Kasumi-1 (cell line): ENCODE data around the gene ZKSCAN3.
"Not testable (repeated sequence)": the region's sequence is repeated elsewhere in the genome, so short reads cannot be mapped to it uniquely, and the experiment has no call there.

Source experiments
- DNase-seq, 2 experiments: peaks; one replicate each; lab custom pipeline; 2025; lab: John Stamatoyannopoulos, UW

The ZKSCAN3 gene

DNA sequence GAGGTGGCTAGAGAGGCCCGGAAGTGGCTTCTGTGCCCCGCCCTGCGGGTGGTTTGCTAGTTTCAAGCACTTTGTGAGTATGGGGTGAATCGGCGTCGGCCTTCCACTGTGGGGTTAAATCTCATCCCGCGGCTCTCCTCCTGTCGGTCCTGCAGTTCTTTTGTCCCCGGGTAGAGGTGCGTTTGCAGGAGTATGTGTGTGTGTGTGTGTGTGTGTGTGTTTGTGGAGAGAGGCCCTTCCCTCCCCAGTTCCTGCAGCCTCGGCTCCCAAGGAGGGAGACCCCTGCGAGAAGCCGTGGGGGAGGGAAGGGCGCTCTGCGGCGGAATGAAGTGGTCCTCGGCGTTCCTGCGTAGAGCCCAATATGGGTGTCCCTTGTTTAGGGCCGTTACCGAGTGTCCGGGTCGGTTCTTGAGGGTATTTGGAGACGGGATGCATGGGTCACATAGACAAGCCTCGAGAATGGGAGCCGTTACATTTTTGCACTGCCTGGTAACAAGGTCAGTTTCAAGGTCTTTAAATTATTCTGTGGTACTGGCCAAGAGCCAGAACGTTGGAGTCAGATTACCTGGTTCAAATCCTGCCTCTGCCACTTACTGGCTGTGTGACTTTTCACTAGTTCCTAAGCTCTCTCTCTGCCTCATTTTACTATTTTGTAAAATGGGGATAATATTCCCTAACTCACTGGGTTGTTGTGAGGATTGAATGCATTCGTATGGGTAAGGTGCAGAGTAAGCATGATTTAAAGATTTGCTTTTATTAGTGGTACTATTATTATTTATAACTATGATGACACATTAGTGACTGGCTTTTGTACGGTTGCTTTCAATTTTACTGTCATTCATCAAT lies at the start of gene ZKSCAN3:
ZKSCAN3 (plus strand) TSS at position 56 of the 846 bp plus-strand sequence. CDS start 9,640 bp downstream, outside the sequence.
- DNase-seq, result peak; percentile 90 to 91

DNA sequence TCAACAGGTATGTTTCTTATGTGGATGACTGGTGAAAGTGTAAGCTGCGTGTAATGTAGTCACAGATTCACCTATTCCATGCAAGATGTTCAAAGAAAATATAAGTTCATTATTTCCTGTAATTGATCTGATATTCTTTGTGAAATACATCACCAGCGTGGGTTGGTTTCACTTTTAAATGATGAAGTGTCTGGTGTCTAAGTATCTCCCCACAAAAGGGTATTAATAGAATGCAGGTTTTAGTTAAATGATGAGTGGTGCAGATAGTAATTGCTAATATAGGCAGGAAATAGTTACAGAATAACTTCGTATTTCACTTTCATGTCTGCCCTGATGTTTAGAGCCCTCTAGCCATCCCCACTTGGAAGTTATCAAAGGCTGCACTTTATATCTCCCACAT lies 46.2 kb upstream of the ZKSCAN3 start:
- no peak for DNase-seq

DNA sequence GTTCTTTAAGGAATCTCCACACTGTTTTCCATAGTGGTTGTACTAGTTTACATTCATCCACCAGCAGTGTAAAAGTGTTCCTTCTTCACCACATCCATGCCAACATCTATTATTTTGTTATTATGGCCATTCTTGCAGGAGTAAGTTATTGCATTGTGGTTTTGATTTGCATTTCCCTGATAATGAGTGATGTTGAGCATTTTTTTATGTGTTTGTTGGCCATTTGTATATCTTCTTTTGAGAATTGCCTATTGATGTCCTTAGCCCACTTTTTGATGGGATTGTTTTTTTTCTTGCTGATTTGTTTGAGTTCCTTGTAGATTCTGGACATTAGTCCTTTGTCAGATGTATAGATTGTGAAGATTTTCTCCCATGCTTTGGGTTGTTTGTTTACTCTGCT lies 43.4 kb upstream of the ZKSCAN3 start:
- not testable (repeated sequence) for DNase-seq

DNA sequence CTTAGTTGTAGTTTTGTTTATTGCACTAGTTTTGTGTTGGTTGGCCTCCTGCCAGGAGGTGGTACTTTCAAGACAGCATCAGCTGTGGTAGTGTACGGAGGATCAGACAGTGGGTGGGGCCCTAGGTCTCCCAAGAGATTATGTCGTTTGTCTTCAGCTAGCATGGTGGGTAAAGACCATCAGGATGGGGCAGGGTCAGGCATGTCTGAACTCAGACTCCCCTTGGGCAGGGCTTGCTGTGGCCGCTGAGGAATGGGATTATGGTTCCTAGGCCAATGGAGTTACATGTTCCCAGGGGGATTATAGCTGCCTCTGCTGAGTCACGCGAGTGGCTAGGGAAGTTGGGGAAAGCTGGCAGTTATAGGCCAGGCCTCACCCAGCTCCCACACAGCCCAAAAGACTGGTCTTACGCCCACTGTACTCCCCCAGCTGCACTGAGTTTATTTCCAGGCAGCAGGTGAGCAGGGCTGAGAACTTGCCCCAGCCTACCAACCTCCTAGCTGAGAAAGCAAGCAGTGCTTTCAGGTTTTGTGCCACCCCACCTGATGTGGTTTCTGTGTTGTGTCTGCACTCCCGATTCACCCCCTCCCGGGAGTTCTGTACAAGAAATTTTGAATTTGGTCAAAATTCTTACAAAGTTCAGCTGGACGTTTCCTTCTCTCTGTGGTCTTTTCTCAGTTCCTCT lies 38.5 kb upstream of the ZKSCAN3 start:
- DNase-seq, result no peak

DNA sequence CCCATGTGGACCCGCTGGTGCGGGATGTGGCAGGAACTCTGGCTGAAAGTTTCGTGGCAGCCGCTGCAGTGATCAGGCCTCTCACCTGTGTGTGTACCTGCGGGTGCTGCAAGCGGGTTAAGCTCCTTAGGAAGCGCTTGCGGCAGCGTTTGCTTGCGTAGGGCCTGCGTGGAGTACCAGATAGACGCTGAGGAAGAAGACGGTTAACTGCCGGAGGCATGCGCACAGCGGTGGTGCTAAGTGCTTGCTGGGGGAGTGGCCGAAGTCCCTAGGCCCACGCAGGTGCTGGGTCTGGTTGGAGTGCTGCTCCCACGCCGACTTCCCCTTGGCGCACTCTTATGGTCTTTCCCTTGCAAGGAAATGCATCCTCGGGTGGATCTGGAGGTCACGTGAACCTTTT lies 36.8 kb upstream of the ZKSCAN3 start:
- no peak for DNase-seq

DNA sequence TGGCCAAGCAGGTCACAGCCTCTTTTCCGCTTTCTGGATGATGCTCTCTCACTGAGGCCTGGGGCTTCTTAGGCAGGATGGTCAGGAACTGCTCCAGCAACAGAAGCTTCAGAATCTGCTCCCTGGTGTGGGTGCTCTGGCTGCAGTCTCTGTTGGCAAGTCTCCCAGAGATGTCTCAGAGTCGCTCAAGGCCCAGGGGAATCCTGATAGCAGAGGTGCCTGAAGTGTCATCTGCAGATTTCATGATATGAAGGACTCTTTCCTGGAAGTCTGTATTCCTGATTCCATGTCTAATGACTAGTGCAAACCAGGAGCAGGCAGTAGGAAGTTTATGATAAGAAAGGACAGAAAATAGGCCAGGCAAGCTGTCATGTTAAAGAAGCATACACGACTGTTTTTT lies 34.1 kb upstream of the ZKSCAN3 start:
- DNase-seq, result no peak

DNA sequence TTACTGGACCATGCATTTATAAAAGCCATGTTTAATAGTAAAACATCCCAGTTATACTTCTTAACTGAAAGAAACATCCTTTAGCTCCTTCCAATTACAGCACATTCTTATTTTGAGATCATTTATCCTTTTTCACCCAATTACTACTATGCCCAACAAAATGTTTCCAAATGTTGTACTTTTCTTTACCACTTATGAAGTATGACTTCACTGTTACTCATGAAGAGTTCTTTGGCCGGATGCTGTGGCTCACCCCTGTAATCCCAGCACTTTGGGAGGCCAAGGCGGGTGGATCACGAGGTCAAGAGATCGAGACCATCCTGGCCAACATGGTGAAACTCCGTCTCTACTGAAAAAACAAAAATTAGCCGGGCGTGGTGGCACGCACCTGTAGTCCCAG lies 31.9 kb upstream of the ZKSCAN3 start:
- not testable (repeated sequence) for DNase-seq

DNA sequence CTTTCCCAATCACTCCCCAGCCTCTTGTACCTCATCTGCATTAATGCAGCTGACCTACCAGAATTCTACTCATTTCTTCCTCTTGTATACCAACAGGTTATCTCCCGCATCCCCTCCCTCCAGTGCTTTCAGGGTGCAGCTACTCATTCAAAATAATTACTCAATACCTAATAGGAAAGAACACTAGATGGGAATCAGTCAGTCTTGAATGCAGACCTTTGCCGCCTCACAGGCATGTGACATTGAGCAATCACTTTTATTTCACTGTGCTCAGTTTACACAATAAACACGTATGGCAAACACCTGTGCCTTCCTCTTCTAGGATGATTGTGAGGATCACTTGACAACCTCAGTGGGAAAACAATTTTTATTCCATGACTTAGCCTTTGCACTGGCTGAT lies 27.1 kb upstream of the ZKSCAN3 start:
- no peak for DNase-seq

DNA sequence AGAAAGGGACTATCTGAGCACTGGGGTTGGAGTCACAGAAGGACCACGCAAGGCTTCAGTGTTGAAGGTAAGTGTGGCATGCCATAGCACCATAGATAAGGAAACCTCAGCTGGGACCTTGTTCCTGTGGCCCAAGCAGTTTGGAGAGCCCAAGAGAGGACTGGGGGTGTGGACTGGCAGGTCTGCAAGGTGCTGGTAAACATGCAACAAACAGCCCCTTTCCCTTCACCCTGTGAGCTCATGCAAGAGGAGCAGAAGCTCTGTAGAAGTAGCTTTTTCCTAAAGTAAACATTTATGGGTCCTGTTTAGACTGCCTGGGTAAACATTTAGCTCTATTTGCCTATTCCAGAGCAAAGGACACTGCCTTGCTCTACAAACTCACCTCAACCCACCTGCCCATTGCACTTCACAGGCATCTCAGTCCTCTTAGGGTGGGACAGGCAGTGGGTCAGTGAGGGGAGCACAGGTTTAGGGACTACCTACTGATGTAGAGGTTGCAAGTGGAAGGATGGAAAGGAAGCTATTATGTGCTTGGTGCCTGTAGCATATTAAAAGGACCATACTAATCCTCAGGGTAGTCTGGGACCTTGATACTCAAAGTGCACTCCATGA lies 25.8 kb upstream of the ZKSCAN3 start:
- no peak for DNase-seq

DNA sequence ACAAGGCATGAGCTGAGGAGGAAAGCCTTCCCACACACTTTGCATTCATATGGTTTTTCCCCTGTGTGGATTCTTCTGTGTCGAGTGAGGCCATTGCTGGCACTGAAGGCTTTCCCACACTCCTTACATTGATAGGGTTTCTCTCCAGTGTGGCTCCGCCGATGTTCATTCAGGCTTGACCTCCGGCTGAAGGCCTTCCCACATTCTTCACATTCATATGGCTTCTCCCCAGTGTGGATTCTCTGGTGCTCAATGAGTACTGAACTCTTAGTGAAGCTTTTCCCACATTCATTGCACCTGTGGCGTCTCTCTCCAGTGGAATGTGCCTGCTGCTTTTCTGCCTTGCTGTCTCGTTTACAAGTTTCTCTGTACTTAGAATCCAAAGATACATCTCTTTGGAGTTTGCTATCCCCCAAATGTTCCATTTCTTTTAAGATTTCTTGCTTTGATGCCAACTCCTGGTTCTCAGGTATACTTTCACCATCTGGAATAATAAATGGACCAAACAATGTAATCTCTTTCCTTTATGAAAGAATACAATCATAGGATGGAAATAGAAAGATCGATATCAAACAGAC lies 23.3 kb upstream of the ZKSCAN3 start:
- no peak for DNase-seq

DNA sequence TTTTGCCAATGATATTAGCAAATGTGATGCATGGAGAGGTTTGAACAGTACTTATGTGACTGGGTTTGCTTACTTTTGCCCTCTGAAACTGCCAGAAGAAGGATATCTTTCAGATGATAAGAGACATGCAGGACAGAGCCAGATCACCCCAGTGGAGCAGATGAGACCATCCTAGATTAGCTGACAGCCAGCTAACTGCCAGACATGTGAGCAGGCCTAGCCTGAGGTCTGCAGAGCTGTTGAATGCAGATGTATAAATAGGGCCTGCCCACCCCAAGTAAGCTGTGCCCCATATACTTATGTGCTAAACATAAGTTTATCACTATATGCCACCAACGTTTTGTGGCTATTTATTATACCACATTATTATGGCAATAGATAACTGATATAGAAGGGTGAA lies 19.7 kb upstream of the ZKSCAN3 start:
- DNase-seq, result no peak

DNA sequence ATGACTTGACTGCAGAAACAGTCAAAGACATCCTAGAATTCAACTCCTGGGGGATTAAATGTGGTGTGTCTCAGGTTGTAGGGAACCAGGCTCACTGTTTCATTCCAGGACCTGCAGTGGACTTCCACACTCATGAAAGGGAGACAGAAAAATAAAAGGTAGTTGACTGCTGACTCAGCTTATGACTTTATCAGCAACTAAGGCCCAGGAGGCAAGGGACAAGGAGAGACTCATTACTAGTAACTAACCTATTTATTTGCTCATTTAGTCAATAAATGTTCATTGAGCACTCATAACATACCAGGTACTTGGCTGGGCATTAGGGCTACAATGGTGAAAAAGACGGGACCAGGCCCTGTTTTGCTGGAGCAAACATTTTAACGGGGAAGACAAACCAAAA lies 16.7 kb upstream of the ZKSCAN3 start:
- DNase-seq, result no peak

DNA sequence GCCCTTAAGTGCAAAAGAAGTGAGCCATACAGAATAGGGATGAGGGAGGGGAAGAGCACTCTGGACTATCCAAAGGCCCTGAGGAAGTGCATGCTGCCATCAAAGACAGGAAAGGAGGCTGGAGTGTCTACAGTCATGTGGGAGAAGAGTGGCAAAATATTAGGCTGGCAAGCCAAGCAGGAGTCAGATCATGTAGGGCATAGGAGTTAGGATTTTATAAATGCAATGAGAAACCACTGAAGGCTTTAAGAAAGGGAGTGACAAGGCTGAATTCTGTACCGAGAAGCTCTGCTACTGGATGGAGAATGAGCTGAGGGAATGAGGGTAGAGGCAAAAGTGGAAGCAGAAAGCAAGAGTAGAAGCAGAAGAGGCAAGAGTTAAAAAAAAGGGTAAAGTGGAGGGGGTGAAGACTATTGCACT lies 16.1 kb upstream of the ZKSCAN3 start:
- DNase-seq, result no peak

DNA sequence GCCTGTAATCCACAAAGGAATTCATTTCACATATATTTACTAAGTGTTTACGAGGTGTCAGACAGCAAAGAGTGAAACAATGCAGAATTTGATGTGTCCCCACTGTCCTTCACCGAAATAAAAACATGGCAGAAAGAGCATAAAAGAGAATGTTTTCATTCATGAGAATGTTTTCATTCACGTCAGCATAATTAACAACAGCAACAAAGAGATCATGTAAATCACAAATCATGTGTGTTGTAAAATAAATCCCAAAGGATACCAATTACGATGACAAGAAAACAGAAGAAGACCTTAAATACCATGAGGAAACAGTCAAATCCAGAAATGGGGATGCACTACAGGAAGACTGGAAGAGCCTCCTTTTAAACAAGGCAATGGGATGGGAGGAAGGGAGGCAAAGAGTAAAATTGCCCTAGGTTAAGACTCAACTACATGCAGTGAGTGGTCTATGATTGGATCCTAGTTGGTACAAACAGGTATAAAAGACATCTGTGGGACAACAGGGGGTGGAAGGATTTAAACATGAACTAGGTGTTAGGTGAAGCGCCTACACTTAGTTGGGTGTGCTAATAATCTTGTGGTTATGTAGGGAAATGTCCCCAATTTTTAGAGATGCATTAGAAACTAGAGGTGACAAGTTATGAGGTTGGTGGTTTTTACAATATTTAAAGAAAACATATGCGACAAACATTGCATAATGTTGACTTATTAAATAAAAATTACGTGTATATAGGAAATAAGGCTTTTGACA lies 15.3 kb upstream of the ZKSCAN3 start:
- no peak for DNase-seq

DNA sequence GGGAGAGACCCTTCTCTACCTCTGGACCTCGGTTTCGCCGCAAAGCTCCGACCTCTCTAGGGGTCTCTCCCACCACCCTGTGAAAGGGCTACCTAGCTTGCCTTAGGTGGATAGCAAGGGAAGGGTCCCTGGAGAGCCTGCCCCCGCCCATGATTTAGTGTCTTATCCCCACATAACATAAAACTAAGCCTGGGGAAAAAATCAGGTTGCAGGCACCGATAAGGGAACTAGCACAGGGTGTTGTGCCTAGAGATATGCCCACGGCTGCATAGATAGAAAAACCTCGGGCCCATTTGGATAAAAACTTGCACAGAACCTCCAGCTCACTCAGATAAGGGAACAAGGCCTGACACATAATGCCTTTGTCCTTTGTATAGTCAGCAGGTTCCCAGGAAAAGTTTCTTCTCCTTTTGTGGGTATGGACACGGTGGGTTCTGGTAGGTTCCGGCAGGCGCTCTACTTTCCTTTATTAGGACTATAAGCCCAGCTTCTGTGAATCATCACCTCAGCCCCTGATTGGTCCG lies 14.6 kb upstream of the ZKSCAN3 start:
- DNase-seq, result no peak

DNA sequence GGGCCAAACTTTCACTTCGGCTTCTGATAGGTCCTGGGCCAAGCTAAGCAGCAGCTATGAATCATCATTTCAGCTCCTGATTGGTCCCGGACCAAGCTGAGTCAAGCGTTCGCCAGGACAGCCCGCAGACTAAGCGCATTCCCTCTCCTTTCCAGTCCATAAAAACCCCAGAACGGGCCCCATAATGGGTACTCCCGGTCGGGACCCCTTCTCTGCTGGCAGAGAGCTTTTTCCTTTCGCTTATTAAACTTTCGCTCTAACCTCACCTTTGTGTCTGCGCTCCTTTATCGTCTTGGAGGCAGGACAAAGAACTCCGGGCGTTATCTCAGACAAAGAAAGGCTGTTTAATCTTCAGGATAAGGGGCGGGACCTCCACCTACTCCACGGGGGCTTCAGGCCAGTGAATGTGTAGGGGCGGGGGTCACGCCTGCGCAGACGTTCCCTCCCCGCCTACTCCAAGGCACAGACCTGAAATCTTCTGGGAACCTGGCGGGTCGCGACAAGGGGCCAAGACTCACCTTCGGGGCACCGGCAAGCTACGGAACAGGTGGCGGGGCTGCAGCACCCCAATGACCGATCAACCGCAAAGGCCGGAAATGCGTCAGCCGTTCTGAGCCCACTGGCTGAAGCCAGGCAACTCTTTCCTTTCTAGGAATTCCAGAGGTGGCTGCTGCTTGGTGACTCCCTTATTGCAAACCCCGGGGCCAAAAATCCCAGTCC lies 14.0 kb upstream of the ZKSCAN3 start, which contains the start of gene ZSCAN31:
ZSCAN31 (minus strand) TSS at position 585 of the 720 bp plus-strand sequence. CDS start 6,465 bp downstream, outside the sequence.
- DNase-seq, result peak; percentile 95 to 96

DNA sequence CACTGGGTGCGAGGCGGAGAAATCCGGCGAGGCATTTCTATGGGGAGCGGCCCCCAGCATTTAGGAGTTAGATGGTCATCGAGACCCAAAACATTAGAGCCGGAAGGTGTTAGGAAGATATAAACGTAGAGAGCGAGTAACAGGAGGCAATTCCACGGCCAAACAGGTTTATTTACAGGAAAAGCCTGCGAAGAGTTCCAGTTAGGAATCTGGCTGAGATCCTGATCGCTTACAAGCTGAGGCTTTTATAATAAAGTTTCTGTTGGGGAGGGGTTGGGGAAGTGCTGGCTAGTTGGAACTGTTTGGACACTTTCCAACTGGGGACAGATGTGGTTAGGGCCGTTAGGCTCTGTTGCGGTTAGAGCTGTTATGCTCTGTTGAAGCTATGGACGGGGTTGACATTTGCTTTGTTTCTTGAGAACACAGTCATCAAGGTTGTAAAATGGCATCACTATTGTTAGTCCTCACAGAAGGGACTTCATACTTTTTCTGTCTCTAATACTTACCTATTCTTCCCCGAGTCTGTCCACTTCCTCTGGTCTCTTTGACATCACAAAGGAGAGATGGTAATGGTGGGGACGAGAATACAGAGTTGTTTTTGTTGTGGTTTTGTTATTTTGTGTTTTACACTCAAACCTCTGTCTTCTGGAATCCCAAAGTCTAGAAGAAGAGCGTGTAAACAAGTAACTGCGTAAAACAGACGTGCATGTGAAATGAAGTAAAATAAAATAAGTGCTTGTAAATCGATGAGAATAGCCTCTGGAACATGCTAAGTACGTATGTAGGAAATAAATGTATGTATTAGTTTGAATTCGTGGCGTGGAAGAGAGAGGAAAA lies 13.2 kb upstream of the ZKSCAN3 start:
- DNase-seq, result peak; percentile 76 to 86

DNA sequence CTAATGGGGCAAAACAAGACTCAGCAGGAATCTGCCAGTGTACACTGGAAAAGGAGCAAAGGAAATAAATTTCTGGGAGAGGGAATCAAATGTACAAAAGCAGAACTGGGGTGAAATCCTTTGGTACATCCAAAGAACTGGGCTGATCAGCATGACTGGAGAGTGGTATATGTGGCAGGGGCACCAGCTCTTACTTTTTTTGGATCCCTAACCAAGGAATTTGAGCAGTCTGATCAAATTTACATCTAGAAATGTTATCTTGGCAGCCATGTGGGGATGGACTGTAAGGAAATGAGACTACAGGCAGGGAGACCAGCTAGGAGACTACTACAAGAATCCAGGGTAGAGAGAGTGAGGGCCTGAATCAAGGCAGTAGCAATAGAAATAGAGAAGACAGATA lies 12.6 kb upstream of the ZKSCAN3 start:
- peak; percentile 38 to 63 for DNase-seq

DNA sequence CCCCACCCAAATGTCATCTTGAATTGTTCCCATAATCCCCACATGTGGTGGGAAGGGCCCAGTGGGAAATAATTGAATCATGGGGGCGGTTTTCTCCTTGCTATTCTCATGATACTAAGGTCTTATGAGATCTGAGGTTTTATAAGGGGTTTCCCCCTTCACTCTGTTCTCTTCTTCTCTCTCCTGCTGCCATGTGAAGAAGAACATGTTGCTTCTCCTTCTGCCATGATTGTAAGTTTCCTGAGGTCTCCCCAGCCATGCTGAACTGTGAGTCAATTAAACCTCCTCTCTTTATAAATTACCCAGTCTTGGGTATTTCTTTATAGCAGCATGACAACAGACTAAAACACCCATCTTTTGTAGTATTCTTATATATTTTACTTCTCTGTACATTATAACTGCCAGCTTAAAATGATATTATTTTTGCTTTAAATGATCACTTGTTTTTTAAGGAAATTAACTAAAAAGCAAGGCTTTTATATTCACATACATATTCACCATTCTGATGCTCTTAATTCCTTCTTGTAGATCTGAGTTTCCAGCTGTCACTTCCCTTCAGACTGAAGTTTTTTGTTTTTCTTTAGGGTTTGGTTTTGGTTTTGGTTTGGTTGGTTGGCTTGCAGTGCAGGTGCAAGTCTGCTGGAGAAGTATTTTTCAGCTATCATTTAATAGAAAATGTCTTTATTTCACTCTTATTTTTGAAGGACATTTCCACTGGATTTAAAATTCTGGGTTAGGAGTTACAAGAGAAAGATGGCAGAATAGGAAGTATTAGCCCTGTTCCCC lies 9.2 kb upstream of the ZKSCAN3 start:
- no peak for DNase-seq
